Chondrocyte (in vitro differentiated cells): ENCODE data around the gene STON2. TPM values are rescaled to one million over a fixed set of nuclear protein-coding genes. Genes with fewer than 3 reads are reported as not detected.

Source experiments
- DNase-seq: peaks from one replicate; pipeline ENCODE4 v3.0.0; 2021; ENCODE audit warnings: mixed read lengths, low spot score
- H3K27ac Mint-ChIP-seq: one replicate; pipeline ENCODE4 v1.8.0; 2021; ENCODE audit warnings: mild to moderate bottlenecking, moderate library complexity, mixed read lengths; ENCODE audit not compliant: unreplicated experiment
- H3K27me3 Mint-ChIP-seq: 2 replicates; pipeline ENCODE4 v1.8.0; 2021; ENCODE audit warnings: low read depth, mixed read lengths
- H3K36me3 Mint-ChIP-seq: 2 replicates; pipeline ENCODE4 v1.8.0; 2021; ENCODE audit warnings: low read depth, mixed read lengths
- H3K4me1 Mint-ChIP-seq: 2 replicates; pipeline ENCODE4 v1.8.0; 2021; ENCODE audit warnings: low read depth, mild to moderate bottlenecking, mixed read lengths
- H3K4me3 Mint-ChIP-seq: one replicate; pipeline ENCODE4 v1.8.0; 2021; ENCODE audit warnings: mild to moderate bottlenecking, moderate library complexity, mixed read lengths; ENCODE audit not compliant: unreplicated experiment
- H3K9me3 Mint-ChIP-seq: 2 replicates; pipeline ENCODE4 v1.8.0; 2021; ENCODE audit warnings: low read depth, mixed read lengths
- total RNA-seq: library from RNA; stranded (reverse); gene quantifications from 3 replicates; pipeline ENCODE4 v1.2.1, GENCODE V29; 2021
- TF ChIP-seq, protein P1 (sequence below): fragments of 200-600 bp; sonication (generic); IDR thresholded peaks from 2 replicates; pipeline ENCODE4 v1.5.0; 2021; ENCODE audit warnings: antibody characterized with exemption, mild to moderate bottlenecking, moderate library complexity

The STON2 gene
- total RNA-seq, 1 donor from 2014 or later = not detected

DNA sequence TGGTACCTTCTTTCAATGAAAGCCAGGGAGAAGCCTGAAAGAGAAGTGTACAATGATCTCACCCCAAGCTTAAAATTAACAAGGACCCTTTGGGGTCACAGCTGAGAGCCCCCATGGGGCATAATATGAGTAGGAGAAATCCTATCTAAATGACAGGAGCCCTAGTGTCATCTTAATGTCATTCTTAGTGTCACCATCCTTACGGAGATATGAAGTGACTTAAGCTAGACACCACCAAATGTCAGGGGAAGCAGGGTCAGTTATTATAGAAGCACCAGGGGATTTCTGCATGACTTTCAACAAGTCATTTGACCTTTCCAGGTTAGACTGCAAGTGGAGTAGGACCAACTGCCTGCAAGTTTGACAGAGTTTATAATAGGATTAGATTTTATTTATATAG, 28.9 kb upstream of the STON2 start:
- no peak for DNase-seq
- Mint-ChIP-seq H3K27ac (no peak overlapping the region), H3K36me3 (no peaks in the 10 kb centered on the region), H3K4me1 (peaks cover 4% of the 10 kb centered on the region), H3K9me3 (no peaks in the 10 kb centered on the region), H3K4me3 (no peak overlapping the region), H3K27me3 (peaks cover 37% of the 10 kb centered on the region)
- TF ChIP-seq, protein P1, sequence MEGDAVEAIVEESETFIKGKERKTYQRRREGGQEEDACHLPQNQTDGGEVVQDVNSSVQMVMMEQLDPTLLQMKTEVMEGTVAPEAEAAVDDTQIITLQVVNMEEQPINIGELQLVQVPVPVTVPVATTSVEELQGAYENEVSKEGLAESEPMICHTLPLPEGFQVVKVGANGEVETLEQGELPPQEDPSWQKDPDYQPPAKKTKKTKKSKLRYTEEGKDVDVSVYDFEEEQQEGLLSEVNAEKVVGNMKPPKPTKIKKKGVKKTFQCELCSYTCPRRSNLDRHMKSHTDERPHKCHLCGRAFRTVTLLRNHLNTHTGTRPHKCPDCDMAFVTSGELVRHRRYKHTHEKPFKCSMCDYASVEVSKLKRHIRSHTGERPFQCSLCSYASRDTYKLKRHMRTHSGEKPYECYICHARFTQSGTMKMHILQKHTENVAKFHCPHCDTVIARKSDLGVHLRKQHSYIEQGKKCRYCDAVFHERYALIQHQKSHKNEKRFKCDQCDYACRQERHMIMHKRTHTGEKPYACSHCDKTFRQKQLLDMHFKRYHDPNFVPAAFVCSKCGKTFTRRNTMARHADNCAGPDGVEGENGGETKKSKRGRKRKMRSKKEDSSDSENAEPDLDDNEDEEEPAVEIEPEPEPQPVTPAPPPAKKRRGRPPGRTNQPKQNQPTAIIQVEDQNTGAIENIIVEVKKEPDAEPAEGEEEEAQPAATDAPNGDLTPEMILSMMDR = no peak

DNA sequence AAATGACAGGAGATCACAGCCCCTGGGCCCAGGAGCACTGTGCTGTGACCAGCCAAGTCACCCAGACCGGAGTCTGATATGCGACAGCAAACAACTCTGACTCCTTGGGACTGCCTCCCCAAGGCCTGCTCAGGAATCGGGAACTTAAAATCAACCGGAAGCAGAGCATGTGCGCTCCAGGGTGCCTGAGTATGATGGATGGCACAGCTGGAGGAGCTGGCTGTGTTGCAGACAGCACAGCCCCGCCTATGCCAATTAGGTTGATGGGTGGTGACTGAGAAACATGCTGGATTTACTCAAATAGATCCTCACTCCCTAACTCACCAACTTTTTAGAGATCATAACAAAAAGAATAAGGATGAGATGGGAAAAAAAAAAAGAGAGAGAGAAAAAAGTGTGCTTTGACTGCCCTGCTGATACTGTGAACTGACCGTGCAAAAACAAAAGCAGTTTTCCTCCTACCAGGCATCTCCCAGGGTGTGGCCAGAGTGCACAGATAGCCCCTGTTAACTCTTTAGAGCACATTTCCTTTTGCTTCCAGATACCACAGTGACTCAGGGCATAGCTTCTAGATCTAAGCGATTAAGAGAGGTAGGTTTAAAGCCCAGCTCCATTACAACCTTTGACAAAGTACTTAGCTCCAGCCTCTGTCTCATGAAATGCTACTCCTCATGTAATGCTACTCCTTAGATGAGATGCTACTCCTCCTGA, 27.4 kb upstream of the STON2 start:
- peaks cover 4% of the 10 kb centered on the region for H3K4me1 Mint-ChIP-seq
- H3K4me3 Mint-ChIP-seq = no peak overlapping the region
- H3K27me3 Mint-ChIP-seq = peaks cover 23% of the 10 kb centered on the region
- no peak for DNase-seq
- H3K36me3 Mint-ChIP-seq = no peaks in the 10 kb centered on the region
- TF ChIP-seq, protein P1 = no peak
- no peaks in the 10 kb centered on the region for H3K9me3 Mint-ChIP-seq
- H3K27ac Mint-ChIP-seq = no peak overlapping the region

DNA sequence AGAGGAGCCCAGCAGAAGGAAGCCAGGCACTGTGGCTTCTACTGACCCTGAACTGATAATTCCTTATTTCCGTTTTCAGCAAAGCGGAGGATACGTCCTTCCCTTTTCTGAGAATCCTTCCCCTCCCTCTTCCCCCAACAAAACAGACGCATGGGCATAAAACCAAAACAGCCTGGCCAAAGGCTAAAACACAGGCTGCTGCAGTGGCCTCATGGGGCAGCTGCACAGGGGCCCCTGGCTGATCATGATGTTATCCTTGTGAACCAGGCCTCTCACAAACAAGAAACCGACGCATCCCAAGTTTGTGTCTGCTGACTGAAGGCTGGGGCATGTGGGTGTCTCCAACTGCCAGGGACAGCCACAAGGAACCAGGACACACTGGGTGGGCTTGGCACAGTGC, 23.4 kb upstream of the STON2 start:
- Mint-ChIP-seq H3K27ac (no peak overlapping the region), H3K4me1 (peaks cover 4% of the 10 kb centered on the region), H3K36me3 (no peaks in the 10 kb centered on the region), H3K9me3 (peaks cover 5% of the 10 kb centered on the region), H3K4me3 (no peak overlapping the region), H3K27me3 (peaks cover 9% of the 10 kb centered on the region)
- DNase-seq = no peak
- TF ChIP-seq, protein P1 = no peak

DNA sequence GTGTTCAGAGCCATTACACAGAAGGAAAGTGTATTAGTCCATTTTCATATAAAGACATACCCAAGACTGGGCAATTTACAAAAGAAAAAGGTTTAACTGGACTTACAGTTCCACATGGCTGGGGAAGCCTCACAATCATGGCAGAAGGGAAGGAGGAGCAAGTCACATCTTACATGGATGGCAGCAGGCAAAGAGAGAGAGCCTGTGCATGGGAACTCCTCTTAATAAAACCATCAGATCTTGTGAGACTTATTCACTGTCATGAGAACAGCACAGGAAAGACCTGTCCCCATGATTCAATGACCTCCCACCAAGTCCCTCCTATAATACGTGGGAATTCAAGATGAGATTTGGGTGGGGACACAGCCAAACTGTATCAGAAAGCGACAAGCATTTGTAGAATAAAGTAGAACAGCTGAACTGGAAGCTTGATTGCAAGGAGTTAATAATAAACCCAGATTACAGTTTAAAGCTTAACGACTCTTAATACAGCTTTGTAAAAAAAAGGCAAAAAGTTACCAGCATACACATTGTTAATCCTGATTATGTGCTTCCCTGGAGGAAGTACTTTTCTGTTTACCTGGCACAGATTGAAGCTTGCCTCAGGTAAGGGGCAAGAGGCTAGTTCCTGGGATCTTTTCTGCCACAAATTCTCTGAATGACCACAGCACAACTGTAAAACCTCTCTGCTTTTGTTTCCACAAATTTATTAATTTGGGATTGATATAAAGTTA, 18.1 kb upstream of the STON2 start:
- H3K4me1 Mint-ChIP-seq = no peaks in the 10 kb centered on the region
- DNase-seq = no peak
- H3K36me3 Mint-ChIP-seq = no peaks in the 10 kb centered on the region
- no peak overlapping the region for H3K27ac Mint-ChIP-seq
- H3K27me3 Mint-ChIP-seq = peaks cover 5% of the 10 kb centered on the region
- peaks cover 8% of the 10 kb centered on the region for H3K9me3 Mint-ChIP-seq
- H3K4me3 Mint-ChIP-seq = no peak overlapping the region
- TF ChIP-seq, protein P1 = no peak

DNA sequence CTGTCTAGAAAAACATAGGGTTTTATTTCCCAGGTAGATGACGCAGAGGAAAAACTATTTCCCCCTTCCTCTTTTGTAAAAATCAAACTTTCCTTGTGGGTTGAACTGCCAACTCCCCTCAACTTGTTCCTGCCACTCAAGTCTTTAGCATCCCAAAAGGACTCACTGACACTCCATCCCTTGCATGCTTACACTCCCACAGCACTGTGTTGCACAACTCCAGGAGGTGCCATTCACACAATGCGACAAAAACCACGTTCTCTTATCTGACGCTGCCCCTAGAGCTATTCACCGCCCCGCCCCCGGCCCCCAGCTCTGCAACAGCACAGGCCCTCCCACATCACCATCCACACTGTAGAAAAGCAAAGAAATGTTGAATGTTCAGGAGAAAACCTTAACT, 16.9 kb upstream of the STON2 start:
- H3K4me3 Mint-ChIP-seq = no peak overlapping the region
- TF ChIP-seq, protein P1 = no peak
- peaks cover 8% of the 10 kb centered on the region for H3K9me3 Mint-ChIP-seq
- H3K27me3 Mint-ChIP-seq = peaks cover 5% of the 10 kb centered on the region
- no peak for DNase-seq
- H3K36me3 Mint-ChIP-seq = no peaks in the 10 kb centered on the region
- H3K27ac Mint-ChIP-seq = no peak overlapping the region
- H3K4me1 Mint-ChIP-seq = no peaks in the 10 kb centered on the region
